GM19351 (cell line): ENCODE measurements around the gene CASK.
"Not testable (repeated sequence)": the region's sequence is repeated elsewhere in the genome, so short reads cannot be mapped to it uniquely, and the experiment has no call there.

Source experiments
- ATAC-seq: cut with Tn5 transposase; IDR thresholded peaks from one replicate; pipeline ENCODE4 v1.9.1; 2021; ENCODE audit warnings: mild to moderate bottlenecking, moderate library complexity; ENCODE audit not compliant: unreplicated experiment

The CASK gene

GRCh38 chrX:41737065-41737464 is 186.3 kb downstream of the CASK start:
- ATAC-seq: no peak

GRCh38 chrX:41734530-41734929 is 188.8 kb downstream of the CASK start:
- ATAC-seq: no peak

- peak; percentile 96 for ATAC-seq
These were observed 189.4 kb downstream of the CASK start for GRCh38 chrX:41733939-41734338.

- no peak for ATAC-seq
These were observed 191.1 kb downstream of the CASK start for GRCh38 chrX:41732260-41732659.

GRCh38 chrX:41730081-41730480 is 193.3 kb downstream of the CASK start:
- ATAC-seq: no peak

GRCh38 chrX:41728125-41728524 is 195.2 kb downstream of the CASK start:
- no peak for ATAC-seq

- ATAC-seq: no peak
These were observed 199.5 kb downstream of the CASK start, which contains the start of gene GPR82 for GRCh38 chrX:41723826-41724225. TSS of gene GPR82 (plus strand) at chrX:41724181. CDS start at chrX:41727027, 2,846 bp downstream.

GRCh38 chrX:41722816-41723618 is 200.3 kb downstream of the CASK start:
- no peak for ATAC-seq

- no peak for ATAC-seq
These were observed 201.1 kb downstream of the CASK start for GRCh38 chrX:41722214-41722613.

- no peak for ATAC-seq
These were observed 201.8 kb downstream of the CASK start for GRCh38 chrX:41721590-41721989.

GRCh38 chrX:41720125-41720779 is 203.1 kb downstream of the CASK start:
- peak; percentile 82 for ATAC-seq

- not testable (repeated sequence) for ATAC-seq
These were observed 203.7 kb downstream of the CASK start for GRCh38 chrX:41719610-41720009.

GRCh38 chrX:41718481-41719235 is 204.7 kb downstream of the CASK start:
- ATAC-seq: no peak

- ATAC-seq: no peak
These were observed 206.4 kb downstream of the CASK start for GRCh38 chrX:41716767-41717473.

- ATAC-seq: no peak
These were observed 207.1 kb downstream of the CASK start for GRCh38 chrX:41716222-41716621.

- ATAC-seq: no peak
These were observed 212.2 kb downstream of the CASK start for GRCh38 chrX:41711021-41711667.

- ATAC-seq: no peak
These were observed 214.9 kb downstream of the CASK start for GRCh38 chrX:41708486-41708885.

GRCh38 chrX:41707218-41707617 is 216.1 kb downstream of the CASK start:
- no peak for ATAC-seq

- peak; percentile 87 for ATAC-seq
These were observed 217.5 kb downstream of the CASK start for GRCh38 chrX:41705680-41706374.

- ATAC-seq: no peak
These were observed 218.3 kb downstream of the CASK start for GRCh38 chrX:41705042-41705441.
